Central memory CD8-positive, alpha-beta T cell (primary cell): ENCODE data around the gene ERC2.

Experiments
- ATAC-seq: fragments of 150-1000 bp; cut with Tn5 transposase; replicated peaks from 2 replicates; pipeline ENCODE4 v1.10.0; 2022; ENCODE audit warnings: mild to moderate bottlenecking, moderate FRiP score, moderate number of reproducible peaks; ENCODE audit not compliant: poor library complexity, severe bottlenecking; ENCODE audit errors: extremely low read depth
- DNase-seq, 2 donors: peaks; one replicate each; pipeline ENCODE4 v3.0.0; 2021; ENCODE audit warnings: low spot score in 2 of 2
- H3K27ac Mint-ChIP-seq: one replicate; pipeline ENCODE4 v1.8.0; 2022; ENCODE audit warnings: low read depth, mild to moderate bottlenecking, moderate library complexity, mixed read lengths
- H3K27me3 Mint-ChIP-seq: one replicate; pipeline ENCODE4 v1.8.0; 2022; ENCODE audit warnings: mixed read lengths
- H3K36me3 Mint-ChIP-seq: one replicate; pipeline ENCODE4 v1.8.0; 2022; ENCODE audit warnings: mild to moderate bottlenecking, moderate library complexity, mixed read lengths; ENCODE audit not compliant: insufficient read depth
- H3K4me1 Mint-ChIP-seq: one replicate; pipeline ENCODE4 v1.8.0; 2022; ENCODE audit warnings: mixed read lengths
- H3K4me3 Mint-ChIP-seq: one replicate; pipeline ENCODE4 v1.8.0; 2022; ENCODE audit warnings: mild to moderate bottlenecking, moderate library complexity, mixed read lengths
- H3K9me3 Mint-ChIP-seq: one replicate; pipeline ENCODE4 v1.8.0; 2022; ENCODE audit warnings: mixed read lengths

Gene ERC2

GRCh38 chr3:55645422-55645821 is 822.8 kb downstream of the ERC2 start:
- Mint-ChIP-seq H3K9me3 (peaks cover 7% of the 10 kb centered on the region), H3K36me3 (peaks cover 2% of the 10 kb centered on the region), H3K27ac (no peak overlapping the region), H3K27me3 (no peaks in the 10 kb centered on the region), H3K4me1 (no peaks in the 10 kb centered on the region), H3K4me3 (no peak overlapping the region)
- no peak for DNase-seq
- ATAC-seq = no peak

GRCh38 chr3:55643283-55643682 is 825.0 kb downstream of the ERC2 start:
- no peak for ATAC-seq
- no peak overlapping the region for H3K4me3 Mint-ChIP-seq
- H3K9me3 Mint-ChIP-seq = peaks cover 12% of the 10 kb centered on the region
- no peaks in the 10 kb centered on the region for H3K4me1 Mint-ChIP-seq
- no peaks in the 10 kb centered on the region for H3K27me3 Mint-ChIP-seq
- H3K27ac Mint-ChIP-seq = no peak overlapping the region
- peaks cover 2% of the 10 kb centered on the region for H3K36me3 Mint-ChIP-seq
- DNase-seq = no peak

- Mint-ChIP-seq H3K36me3 (peaks cover 2% of the 10 kb centered on the region), H3K9me3 (peaks cover 17% of the 10 kb centered on the region), H3K4me3 (no peak overlapping the region), H3K27me3 (no peaks in the 10 kb centered on the region), H3K27ac (no peak overlapping the region), H3K4me1 (no peaks in the 10 kb centered on the region)
- no peak for DNase-seq
- ATAC-seq = no peak
Measured at GRCh38 chr3:55641964-55642363, 826.3 kb downstream of the ERC2 start.

GRCh38 chr3:55639896-55640765 is 828.1 kb downstream of the ERC2 start:
- Mint-ChIP-seq H3K4me1 (no peaks in the 10 kb centered on the region), H3K27me3 (no peaks in the 10 kb centered on the region), H3K36me3 (peaks cover 2% of the 10 kb centered on the region), H3K4me3 (no peak overlapping the region), H3K9me3 (peaks cover 17% of the 10 kb centered on the region), H3K27ac (no peak overlapping the region)
- DNase-seq (no peak), ATAC-seq (no peak)

- Mint-ChIP-seq H3K36me3 (no peaks in the 10 kb centered on the region), H3K4me3 (no peak overlapping the region), H3K9me3 (peaks cover 17% of the 10 kb centered on the region), H3K4me1 (no peaks in the 10 kb centered on the region), H3K27ac (no peak overlapping the region), H3K27me3 (no peaks in the 10 kb centered on the region)
- ATAC-seq = no peak
- no peak for DNase-seq
Measured at GRCh38 chr3:55639143-55639542, 829.1 kb downstream of the ERC2 start.

GRCh38 chr3:55637906-55638638 is 830.2 kb downstream of the ERC2 start:
- Mint-ChIP-seq H3K4me1 (no peaks in the 10 kb centered on the region), H3K27me3 (no peaks in the 10 kb centered on the region), H3K27ac (no peak overlapping the region), H3K4me3 (no peak overlapping the region), H3K36me3 (no peaks in the 10 kb centered on the region), H3K9me3 (peaks cover 17% of the 10 kb centered on the region)
- DNase-seq (no peak), ATAC-seq (no peak)

- H3K27me3 Mint-ChIP-seq = no peaks in the 10 kb centered on the region
- H3K4me1 Mint-ChIP-seq = no peaks in the 10 kb centered on the region
- no peaks in the 10 kb centered on the region for H3K36me3 Mint-ChIP-seq
- no peak overlapping the region for H3K27ac Mint-ChIP-seq
- H3K9me3 Mint-ChIP-seq = peaks cover 17% of the 10 kb centered on the region
- DNase-seq (no peak), ATAC-seq (no peak)
- no peak overlapping the region for H3K4me3 Mint-ChIP-seq
Measured at GRCh38 chr3:55636300-55637195, 831.7 kb downstream of the ERC2 start.

GRCh38 chr3:55634345-55634744 is 833.9 kb downstream of the ERC2 start:
- peaks cover 11% of the 10 kb centered on the region for H3K9me3 Mint-ChIP-seq
- no peak for ATAC-seq
- DNase-seq = no peak
- H3K4me3 Mint-ChIP-seq = no peak overlapping the region
- no peaks in the 10 kb centered on the region for H3K36me3 Mint-ChIP-seq
- H3K27ac Mint-ChIP-seq = no peak overlapping the region
- H3K4me1 Mint-ChIP-seq = no peaks in the 10 kb centered on the region
- H3K27me3 Mint-ChIP-seq = no peaks in the 10 kb centered on the region

- H3K9me3 Mint-ChIP-seq = peaks cover 10% of the 10 kb centered on the region
- no peak overlapping the region for H3K4me3 Mint-ChIP-seq
- no peak for ATAC-seq
Measured at GRCh38 chr3:55633333-55633732, 834.9 kb downstream of the ERC2 start.

GRCh38 chr3:55631766-55632331 is 836.4 kb downstream of the ERC2 start:
- no peaks in the 10 kb centered on the region for H3K27me3 Mint-ChIP-seq
- peaks cover 7% of the 10 kb centered on the region for H3K9me3 Mint-ChIP-seq
- ATAC-seq = no peak
- no peak overlapping the region for H3K4me3 Mint-ChIP-seq
- H3K36me3 Mint-ChIP-seq = no peaks in the 10 kb centered on the region
- DNase-seq = no peak
- no peak overlapping the region for H3K27ac Mint-ChIP-seq
- H3K4me1 Mint-ChIP-seq = no peaks in the 10 kb centered on the region

More at GRCh38 chr3:55633333-55633732, 834.9 kb downstream of the ERC2 start:
- H3K27me3 Mint-ChIP-seq = no peaks in the 10 kb centered on the region
- H3K4me1 Mint-ChIP-seq = no peaks in the 10 kb centered on the region
- DNase-seq = no peak
- H3K27ac Mint-ChIP-seq = no peak overlapping the region
- no peaks in the 10 kb centered on the region for H3K36me3 Mint-ChIP-seq

- Mint-ChIP-seq H3K36me3 (no peaks in the 10 kb centered on the region), H3K4me3 (no peak overlapping the region), H3K27ac (no peak overlapping the region), H3K27me3 (no peaks in the 10 kb centered on the region), H3K4me1 (no peaks in the 10 kb centered on the region), H3K9me3 (peaks cover 7% of the 10 kb centered on the region)
- DNase-seq = no peak
- ATAC-seq = no peak
Measured at GRCh38 chr3:55630921-55631299, 837.4 kb downstream of the ERC2 start.

- no peaks in the 10 kb centered on the region for H3K36me3 Mint-ChIP-seq
- no peak for DNase-seq
- H3K27me3 Mint-ChIP-seq = no peaks in the 10 kb centered on the region
- ATAC-seq = no peak
- H3K4me1 Mint-ChIP-seq = no peaks in the 10 kb centered on the region
- H3K27ac Mint-ChIP-seq = no peak overlapping the region
- H3K9me3 Mint-ChIP-seq = peaks cover 7% of the 10 kb centered on the region
- no peak overlapping the region for H3K4me3 Mint-ChIP-seq
Measured at GRCh38 chr3:55630280-55630920, 837.9 kb downstream of the ERC2 start.
